ENCODE data around the gene NTM.

The NTM gene

GRCh38 chr11:132205496-132205895 is 835.1 kb downstream of the NTM start:
- DNase-seq = no peak

GRCh38 chr11:132206993-132207392 is 836.6 kb downstream of the NTM start:
- no peak for DNase-seq

- DNase-seq = no peak
Measured at GRCh38 chr11:132208477-132209055, 838.2 kb downstream of the NTM start.

- no peak for DNase-seq
Measured at GRCh38 chr11:132211479-132211878, 841.1 kb downstream of the NTM start.

GRCh38 chr11:132217856-132218255 is 847.4 kb downstream of the NTM start:
- no peak for DNase-seq

GRCh38 chr11:132220474-132220873 is 850.1 kb downstream of the NTM start:
- no peak for DNase-seq

- no peak for DNase-seq
Measured at GRCh38 chr11:132222345-132222744, 851.9 kb downstream of the NTM start.

- DNase-seq = no peak
Measured at GRCh38 chr11:132226522-132226921, 856.1 kb downstream of the NTM start.

- DNase-seq = no peak
Measured at GRCh38 chr11:132228746-132229325, 858.4 kb downstream of the NTM start.

- DNase-seq = no peak
Measured at GRCh38 chr11:132231656-132232347, 861.4 kb downstream of the NTM start.

- DNase-seq = no peak
Measured at GRCh38 chr11:132234878-132235277, 864.5 kb downstream of the NTM start.

GRCh38 chr11:132237781-132238180 is 867.4 kb downstream of the NTM start:
- DNase-seq = no peak

GRCh38 chr11:132238331-132238866 is 868.0 kb downstream of the NTM start:
- no peak for DNase-seq

- no peak for DNase-seq
Measured at GRCh38 chr11:132240374-132240773, 870.0 kb downstream of the NTM start.

- no peak for DNase-seq
Measured at GRCh38 chr11:132242632-132243031, 872.2 kb downstream of the NTM start.

- no peak for DNase-seq
Measured at GRCh38 chr11:132244846-132245245, 874.4 kb downstream of the NTM start.

- no peak for DNase-seq
Measured at GRCh38 chr11:132245403-132246385, 875.3 kb downstream of the NTM start.

GRCh38 chr11:132248580-132248979 is 878.2 kb downstream of the NTM start:
- DNase-seq = no peak

- no peak for DNase-seq
Measured at GRCh38 chr11:132249256-132249655, 878.8 kb downstream of the NTM start.

- no peak for DNase-seq
Measured at GRCh38 chr11:132251061-132251460, 880.6 kb downstream of the NTM start.

GRCh38 chr11:132253469-132254264 is 883.3 kb downstream of the NTM start:
- DNase-seq = no peak

GRCh38 chr11:132254906-132255305 is 884.5 kb downstream of the NTM start:
- DNase-seq = no peak
